ENCODE data around the gene FGF3.
"Not testable (repeated sequence)": the region's sequence is repeated elsewhere in the genome, so short reads cannot be mapped to it uniquely, and the experiment has no call there.

Gene FGF3

DNA sequence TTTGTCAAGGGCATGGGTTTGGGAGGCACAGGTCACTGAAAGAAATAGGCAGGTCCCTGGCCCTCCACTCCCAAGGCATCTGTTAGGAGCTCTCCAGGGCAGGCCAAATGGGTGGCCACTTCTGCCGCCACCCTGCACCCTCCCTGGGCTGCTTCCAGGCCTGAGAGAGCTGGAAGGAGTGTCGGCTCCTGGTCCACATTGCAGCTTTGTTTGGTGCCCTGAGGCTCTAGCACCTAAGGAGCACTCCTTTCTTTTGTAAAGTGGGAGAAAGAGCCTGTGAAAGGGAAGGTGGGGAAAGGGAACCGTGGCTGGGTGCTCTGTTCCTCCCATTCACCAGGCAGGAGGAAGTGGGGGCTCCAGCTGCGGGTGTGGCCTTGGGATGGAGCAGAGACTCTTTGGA lies 31.8 kb downstream of the FGF3 start:
- Histone ChIP-seq H3K27ac (no peak overlapping the region), H3K4me3 (no peak overlapping the region)

DNA sequence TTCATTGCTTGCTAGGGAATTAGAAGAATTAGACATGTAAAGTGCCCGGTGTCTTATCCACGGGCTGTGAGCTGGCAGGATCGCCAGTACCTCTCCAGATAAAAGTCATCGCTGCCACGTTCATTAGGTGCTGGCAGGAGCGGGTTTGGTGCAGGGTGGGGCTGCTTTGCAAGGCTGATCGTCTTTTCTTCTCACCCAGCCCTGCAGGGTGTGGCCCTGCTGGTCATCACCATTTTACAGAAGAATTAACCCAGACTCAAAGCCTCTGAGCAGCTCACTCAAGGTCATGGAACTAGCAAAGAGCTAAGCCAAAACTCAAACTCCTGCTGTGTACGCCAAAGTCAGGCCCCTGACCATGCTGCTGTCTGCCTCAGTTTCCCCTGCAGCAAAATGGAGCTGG lies 38.0 kb downstream of the FGF3 start:
- H3K27ac ChIP-seq = no peak overlapping the region
- H3K4me3 ChIP-seq = no peak overlapping the region

DNA sequence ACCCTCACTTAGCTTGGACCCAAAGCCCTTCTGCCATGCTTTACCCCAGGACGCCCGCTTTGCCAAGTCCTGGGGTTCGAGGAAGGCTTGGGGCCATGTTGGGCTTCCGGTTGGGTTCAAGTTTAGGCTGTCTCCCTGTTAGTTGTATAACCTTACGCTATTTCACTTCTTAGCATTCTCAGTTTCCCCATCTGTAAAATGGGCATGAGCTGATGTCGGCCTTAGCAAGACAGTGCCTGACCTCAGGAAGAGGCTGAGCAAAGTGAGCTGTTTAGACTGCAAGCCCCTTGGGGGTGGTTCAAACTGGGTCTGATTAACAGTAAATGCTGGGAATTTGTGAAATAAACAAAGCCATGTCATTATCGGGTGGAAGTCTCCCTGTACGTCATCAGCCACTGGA lies 40.8 kb downstream of the FGF3 start:
- no peak overlapping the region for H3K4me3 ChIP-seq
- no peak overlapping the region for H3K27ac ChIP-seq

DNA sequence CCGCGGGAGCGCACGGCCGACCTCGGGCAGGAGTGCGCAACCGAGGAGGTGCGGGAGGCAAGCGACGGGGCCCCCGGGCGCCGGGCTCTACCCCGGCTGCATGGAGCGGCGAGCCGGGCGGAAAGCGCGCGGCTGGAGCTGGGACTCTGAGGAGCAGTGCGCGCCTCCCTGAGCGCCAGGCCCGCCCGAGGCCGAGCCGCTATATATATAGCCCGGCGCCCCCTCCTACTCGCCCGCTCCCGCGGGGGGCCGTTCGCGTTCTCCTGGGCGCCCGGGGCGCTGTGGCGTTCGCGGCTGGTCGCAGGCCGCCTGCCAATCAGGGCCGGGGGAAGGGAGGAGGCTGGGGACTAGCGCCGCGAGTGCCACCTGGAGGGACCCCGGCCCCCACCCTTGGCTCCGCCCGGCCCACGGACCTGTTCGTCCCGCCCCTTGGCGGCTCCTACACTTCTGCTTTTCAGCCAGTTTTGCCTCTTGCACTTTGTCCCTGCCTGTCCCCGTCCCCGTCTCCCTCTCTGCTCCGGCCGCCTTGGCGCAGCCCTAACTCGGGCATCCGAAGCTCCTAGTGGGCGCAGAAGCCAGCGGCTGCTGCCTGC lies 44.0 kb downstream of the FGF3 start, which contains the start of gene FGF4:
TSS of gene FGF4 (minus strand) at position 179 of the 593 bp plus-strand sequence. CDS start 257 bp downstream, outside the sequence.
- no peak within 1 kb of the TSS for H3K27ac ChIP-seq
- H3K4me3 ChIP-seq = no peak within 1 kb of the TSS

DNA sequence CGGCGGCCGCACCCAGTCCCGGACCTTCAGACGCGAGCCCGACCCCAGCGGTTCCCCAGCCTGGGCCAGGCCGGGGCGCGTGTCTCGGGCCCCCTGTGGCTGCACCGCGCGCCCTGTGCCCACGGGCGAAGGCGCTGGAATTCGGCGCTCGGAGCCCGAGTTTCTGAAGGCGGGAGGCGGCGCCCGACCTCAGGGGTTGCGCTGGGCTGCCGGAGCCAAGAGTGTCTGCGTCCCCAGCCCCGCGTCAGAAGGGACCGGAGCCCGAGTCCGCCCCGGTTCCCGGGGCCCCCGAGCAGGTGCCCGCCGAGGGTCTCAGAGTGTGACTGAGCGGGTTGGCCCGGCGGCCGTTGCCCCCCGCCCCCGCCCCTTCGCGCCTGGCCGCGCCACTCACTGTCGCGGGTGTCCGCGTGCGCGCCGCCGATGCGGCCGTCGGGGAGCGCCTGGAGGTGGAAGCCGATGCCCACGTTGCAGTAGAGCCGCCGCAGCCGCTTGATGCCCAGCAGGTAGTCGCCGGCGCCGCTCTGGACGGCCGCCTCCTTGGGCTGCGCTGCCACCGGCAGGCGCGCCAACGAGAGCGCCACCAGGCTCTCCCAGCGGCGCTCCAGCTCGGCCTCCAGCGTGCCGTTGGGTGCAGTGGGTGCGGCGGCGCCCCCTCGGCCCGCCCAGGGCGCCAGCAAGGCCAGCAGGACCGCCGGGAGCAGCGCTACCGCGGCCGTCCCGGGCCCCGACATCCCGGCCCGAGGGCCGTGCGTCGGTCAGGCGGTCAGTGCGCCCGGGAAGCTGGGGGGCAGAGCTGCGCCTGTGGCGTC lies 44.7 kb downstream of the FGF3 start:
- Histone ChIP-seq H3K27ac (no peak overlapping the region), H3K4me3 (no peak overlapping the region)

DNA sequence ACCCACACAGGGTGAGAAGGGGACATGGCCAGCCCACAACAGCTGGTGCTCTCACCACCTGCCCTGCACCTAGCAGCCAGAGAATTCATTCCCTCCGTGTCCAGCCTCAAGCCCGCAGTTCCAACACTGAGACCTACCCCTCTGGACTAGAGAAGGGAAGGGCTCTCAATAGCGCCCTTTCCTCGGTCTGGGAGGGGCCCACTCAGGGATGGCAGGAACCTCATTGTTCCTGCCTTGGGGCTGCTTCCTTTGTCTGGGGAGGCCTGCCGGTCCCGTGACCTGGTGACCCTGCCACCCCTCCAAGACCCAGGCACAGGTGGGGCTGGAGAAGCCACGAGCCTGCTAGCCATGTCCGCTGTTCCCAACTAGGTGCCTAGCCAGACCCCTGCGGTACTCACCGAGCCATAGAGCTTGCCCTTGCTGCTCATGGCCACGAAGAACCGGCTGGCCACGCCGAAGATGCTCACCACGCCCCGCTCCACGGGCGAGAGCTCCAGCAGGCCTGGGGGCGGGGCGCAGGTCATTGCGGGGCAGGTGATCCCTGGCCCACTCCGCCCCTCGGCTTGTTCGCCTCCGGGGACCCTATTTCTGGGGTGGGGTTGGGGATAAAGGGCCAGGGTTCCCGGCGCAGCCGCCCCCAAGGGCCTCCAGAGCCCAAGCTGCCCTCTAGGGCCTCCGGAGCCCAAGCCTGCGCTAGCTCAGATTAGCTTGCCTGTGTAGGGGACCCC lies 45.4 kb downstream of the FGF3 start:
- H3K27ac ChIP-seq = no peak overlapping the region
- H3K4me3 ChIP-seq = no peak overlapping the region

DNA sequence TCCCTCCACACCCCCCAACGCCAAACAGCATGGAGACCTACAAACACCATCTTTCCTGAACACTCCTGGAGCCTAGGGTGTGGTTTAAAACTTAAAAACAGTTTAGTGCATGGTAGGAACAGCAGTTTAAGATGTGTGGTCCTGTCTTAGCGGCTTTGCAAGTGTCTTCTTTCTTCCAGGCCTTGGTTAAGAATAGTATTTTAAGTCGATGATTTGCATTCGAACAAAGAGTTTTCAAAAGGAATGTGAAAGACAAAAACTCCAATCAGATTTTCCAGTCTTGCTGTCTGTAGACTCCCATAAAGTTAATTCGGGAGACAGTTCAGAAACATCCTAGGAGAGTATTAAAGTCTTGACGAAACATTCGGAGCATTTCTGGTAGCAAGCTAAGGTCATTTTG lies 47.8 kb downstream of the FGF3 start:
- no peak overlapping the region for H3K4me3 ChIP-seq
- no peak overlapping the region for H3K27ac ChIP-seq

DNA sequence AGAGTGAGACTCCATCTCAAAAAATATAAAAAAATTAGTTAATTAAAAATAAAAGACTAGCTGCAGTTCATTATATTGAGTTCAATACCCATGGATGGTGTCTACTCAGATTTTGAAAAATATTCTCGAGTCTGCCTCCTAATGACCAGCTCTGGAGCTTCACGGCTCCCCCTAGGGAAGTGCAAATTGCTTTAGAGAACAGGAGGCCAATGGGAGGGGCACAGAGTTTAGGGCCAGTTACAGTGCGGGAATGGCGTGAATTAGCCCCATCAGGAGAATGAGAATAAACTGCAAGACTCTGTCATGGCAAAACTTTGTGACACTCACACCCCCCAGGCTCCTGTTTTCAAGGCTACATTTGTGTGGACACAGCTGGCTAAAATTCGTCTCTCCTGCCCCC lies 48.7 kb downstream of the FGF3 start:
- H3K4me3 ChIP-seq = no peak overlapping the region
- no peak overlapping the region for H3K27ac ChIP-seq

DNA sequence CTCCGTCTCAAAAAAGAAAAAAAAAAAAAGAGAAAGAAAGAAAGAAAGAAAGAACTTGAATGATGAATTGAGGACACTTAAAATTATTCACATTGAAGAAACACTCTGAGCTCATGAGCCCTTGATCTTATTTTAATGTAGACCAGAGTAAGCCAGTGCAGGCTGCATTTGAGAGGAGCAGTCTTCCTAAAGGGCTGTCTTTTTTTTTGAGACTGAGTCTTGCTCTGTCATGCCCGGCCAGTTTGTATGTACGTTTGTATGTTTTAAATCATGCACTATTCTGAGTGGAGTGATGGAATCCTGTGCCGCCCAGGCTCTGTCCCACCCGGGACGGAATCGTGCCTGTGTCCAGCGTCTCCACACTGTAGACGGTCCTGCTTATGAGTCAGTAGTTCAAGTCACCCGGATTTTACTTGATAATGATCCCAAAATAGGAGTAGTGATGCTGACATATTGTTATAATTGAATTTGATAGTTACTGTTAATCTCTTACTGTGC lies 53.7 kb downstream of the FGF3 start:
- no peak overlapping the region for H3K4me3 ChIP-seq

DNA sequence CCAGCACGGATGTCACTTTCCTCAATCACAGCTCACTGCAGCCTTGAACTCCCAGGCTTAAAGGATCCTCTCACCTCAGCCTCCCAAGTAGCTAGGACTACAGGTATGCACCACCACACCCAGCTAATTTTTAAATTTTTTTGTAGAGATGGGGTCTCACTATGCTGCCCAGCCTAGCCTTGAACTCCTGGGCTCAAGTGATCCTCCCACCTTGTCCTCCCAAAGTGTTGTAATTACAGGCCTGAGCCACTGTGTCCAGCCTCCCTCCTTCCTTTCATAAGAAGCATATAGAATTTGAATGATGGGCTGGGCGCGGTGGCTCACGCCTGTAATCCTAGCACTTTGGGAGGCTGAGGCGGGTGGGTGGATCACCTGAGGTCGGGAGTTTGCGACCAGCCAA lies 54.3 kb downstream of the FGF3 start:
- H3K27ac ChIP-seq, H3K4me3 ChIP-seq: not testable (repeated sequence)

More for the DNA sequence above, 53.7 kb downstream of the FGF3 start:
- no peak overlapping the region for H3K27ac ChIP-seq

DNA sequence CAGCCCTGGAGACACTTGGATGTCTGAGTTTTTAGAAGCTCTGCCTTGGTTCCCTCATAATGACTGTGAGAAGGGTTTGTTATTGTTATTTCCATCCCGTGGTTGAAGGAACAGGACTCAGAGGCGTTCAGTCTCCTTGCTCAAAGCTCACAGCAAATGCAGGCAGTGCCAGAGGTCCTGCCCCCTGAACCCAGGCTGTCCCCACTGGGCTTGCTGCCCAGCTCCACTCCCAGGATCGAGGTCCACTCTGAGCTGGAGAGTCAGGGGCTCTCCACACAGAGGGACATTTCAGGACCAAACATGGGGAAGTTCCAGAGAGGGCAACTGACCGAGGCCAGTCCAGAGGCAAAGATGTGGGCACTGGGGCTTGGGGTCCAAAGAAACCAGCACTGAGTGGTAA lies 58.9 kb downstream of the FGF3 start:
- H3K27ac ChIP-seq = no peak overlapping the region
- H3K4me3 ChIP-seq = no peak overlapping the region
